Tibial nerve (tissue), 4 donors: ENCODE measurements around the gene AGO4.

Experiments used
- EP300 ChIP-seq, 2 donors: sonication (generic); formaldehyde crosslinking; IDR thresholded peaks; one replicate each; pipeline ENCODE4 v1.6.1; 2017; ENCODE audit warnings: antibody characterized with exemption in 2 of 2, mild to moderate bottlenecking in 1 of 2
- POLR2A ChIP-seq, 2 donors: fragments of 450-650 bp; IDR thresholded peaks; one replicate each; pipeline ENCODE4 v1.6.1; 2017; ENCODE audit warnings: antibody characterized with exemption in 2 of 2, mild to moderate bottlenecking in 2 of 2, moderate library complexity in 2 of 2
- TF ChIP-seq, protein P1 (sequence below), 5 experiments: fragments of 200-600 bp in 3 of 5; fragments of 450-650 bp in 2 of 5; sonication (generic) in 3 of 5; IDR thresholded peaks; one replicate each; pipeline ENCODE4 v1.5.1; 2016 to 2019; ENCODE audit warnings: antibody characterized with exemption in 5 of 5, mild to moderate bottlenecking in 3 of 5, moderate library complexity in 2 of 5

GRCh38 chr1:35834218-35834617 is 26.4 kb downstream of the AGO4 start:
- TF ChIP-seq, protein P1, sequence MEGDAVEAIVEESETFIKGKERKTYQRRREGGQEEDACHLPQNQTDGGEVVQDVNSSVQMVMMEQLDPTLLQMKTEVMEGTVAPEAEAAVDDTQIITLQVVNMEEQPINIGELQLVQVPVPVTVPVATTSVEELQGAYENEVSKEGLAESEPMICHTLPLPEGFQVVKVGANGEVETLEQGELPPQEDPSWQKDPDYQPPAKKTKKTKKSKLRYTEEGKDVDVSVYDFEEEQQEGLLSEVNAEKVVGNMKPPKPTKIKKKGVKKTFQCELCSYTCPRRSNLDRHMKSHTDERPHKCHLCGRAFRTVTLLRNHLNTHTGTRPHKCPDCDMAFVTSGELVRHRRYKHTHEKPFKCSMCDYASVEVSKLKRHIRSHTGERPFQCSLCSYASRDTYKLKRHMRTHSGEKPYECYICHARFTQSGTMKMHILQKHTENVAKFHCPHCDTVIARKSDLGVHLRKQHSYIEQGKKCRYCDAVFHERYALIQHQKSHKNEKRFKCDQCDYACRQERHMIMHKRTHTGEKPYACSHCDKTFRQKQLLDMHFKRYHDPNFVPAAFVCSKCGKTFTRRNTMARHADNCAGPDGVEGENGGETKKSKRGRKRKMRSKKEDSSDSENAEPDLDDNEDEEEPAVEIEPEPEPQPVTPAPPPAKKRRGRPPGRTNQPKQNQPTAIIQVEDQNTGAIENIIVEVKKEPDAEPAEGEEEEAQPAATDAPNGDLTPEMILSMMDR (IDR thresholded peaks at IDR 0.05), result no peak
- no peak for TF ChIP-seq EP300 (IDR thresholded peaks at IDR 0.05)
- TF ChIP-seq POLR2A (IDR thresholded peaks at IDR 0.05), result no peak
